ENCODE data around the gene PRORP. TPM values are rescaled to one million over a fixed set of nuclear protein-coding genes. Genes with fewer than 3 reads are reported as not detected.

PRORP gene
- total and polyA plus RNA-seq, 2 of the 8 experiments (the other 6 are each of a cell fraction or from before 2014, with no cell fraction given), result 30.0 to 44.8 TPM

GRCh38 chr14:35124127-35124526 lies 1.8 kb downstream of the PRORP start:
- Histone ChIP-seq H3K14ac (ENCODE audit: insufficient read length) (no peak overlapping the region), H2BK5ac (ENCODE audit: low read depth, low read length) (no peak overlapping the region), H2BK20ac (ENCODE audit: low read length) (no peak overlapping the region), H3K23ac (ENCODE audit: insufficient read length) (no peak overlapping the region), H4K20me1 (replicated peaks in 1 of 2; ENCODE audit: control insufficient read depth in 1 of 2, insufficient read depth in 2 of 2, low read length in 2 of 2) (no peaks in the 10 kb centered on the region), H2AK5ac (ENCODE audit: low read depth, low read length) (no peak overlapping the region), H3K4ac (replicated peaks; ENCODE audit: insufficient read length, low read depth, low read length) (no peak overlapping the region), H4K91ac (replicated peaks; ENCODE audit: insufficient read length, low read length) (no peak overlapping the region), H3K27me3 (replicated peaks in 1 of 4; ENCODE audit: control insufficient read depth in 3 of 4, extremely low read depth in 1 of 4, insufficient read depth in 3 of 4, low read length in 3 of 4) (no peaks in the 10 kb centered on the region), H2BK15ac (ENCODE audit: low read length) (no peak overlapping the region), H3K36me3 (ENCODE audit: control insufficient read depth in 2 of 4, insufficient read depth in 4 of 4, low read length in 3 of 4) (peaks cover 0 to 8% (median 2%) of the 10 kb centered on the region in 4 experiments; a peak in 1 of 8 replicates), H3K56ac (replicated peaks; ENCODE audit: insufficient read length, low read depth, low read length) (no peak overlapping the region), H2BK12ac (ENCODE audit: low read depth, low read length) (no peak overlapping the region), H3K4me1 (replicated peaks in 1 of 4; ENCODE audit: control insufficient read depth in 3 of 4, insufficient read depth in 4 of 4, low read length in 3 of 4) (peaks cover 0 to 4% (median 2%) of the 10 kb centered on the region in 4 experiments; a peak in 3 of 7 replicates), H4K5ac (ENCODE audit: insufficient read length, low read depth, low read length) (no peak overlapping the region), H3K4me3 (ENCODE audit: extremely low read depth in 1 of 4, insufficient read depth in 2 of 4, low read depth in 3 of 4, low read length in 4 of 4) (peak overlapping the region in 1 of 4 experiments; percentile 90; a peak in 1 of 8 replicates), H3K23me2 (ENCODE audit: low read depth, low read length) (peaks cover 3% of the 10 kb centered on the region; the same call in 1 of the 2 replicates), H2AFZ (ENCODE audit: low read length) (no peak overlapping the region), H3K18ac (ENCODE audit: extremely low read depth, low read length) (no peak overlapping the region), H3K9me3 (ENCODE audit: insufficient read depth in 2 of 2, low read depth in 1 of 2, low read length in 1 of 2) (no peaks in the 10 kb centered on the region), H2BK120ac (replicated peaks; ENCODE audit: low read depth, low read length) (no peak overlapping the region), H3K79me1 (ENCODE audit: low read depth, low read length) (no peaks in the 10 kb centered on the region; the same call in 1 of the 2 replicates), H4K8ac (ENCODE audit: extremely low read depth, insufficient read depth, low read length) (no peak overlapping the region), H3K79me2 (ENCODE audit: control insufficient read depth in 1 of 2, insufficient read depth in 2 of 2, low read length in 2 of 2) (peaks cover 0 to 16% of the 10 kb centered on the region in 2 experiments; a peak in 1 of 4 replicates), H3K4me2 (ENCODE audit: insufficient read depth in 1 of 2, low read depth in 2 of 2, low read length in 2 of 2) (no peak overlapping the region; a peak in 1 of 4 replicates), H3K9ac (replicated peaks in 1 of 4; ENCODE audit: extremely low read depth in 1 of 4, low read depth in 3 of 4, low read length in 3 of 4) (no peak overlapping the region), H3K27ac (ENCODE audit: low read depth, low read length) (no peak overlapping the region)
- DNase-seq (ENCODE audit: low read depth in 1 of 2, low spot score in 2 of 2), result no peak
- CTCF ChIA-PET (ENCODE audit: partially characterized antibody), result interaction anchor here (1.2 to 2.1 kb wide), 2 partner anchors 10 to 16 kb away, joined by 3 to 6 read pairs; no protein-coding TSS in a partner anchor
- no peak for FAIRE-seq
- POLR2A ChIA-PET (ENCODE audit: partially characterized antibody), result interaction anchor here (0.8 to 3.0 kb wide), 4 partner anchors 11 to 285 kb away, joined by 3 to 19 read pairs (median 3); partner anchors contain the start of gene NFKBIA
- WGBS, 2 experiments (ENCODE audit: extremely low coverage in 1 of 2, insufficient coverage in 1 of 2, insufficient read length in 1 of 2, insufficient replicate concordance in 2 of 2, low coverage in 1 of 2, low lambda C conversion rate in 2 of 2, missing lambda C conversion rate in 1 of 2), result 83% methylated on average over 1 of the region's 1 CpG; no CpG with 5 or more reads in 1 of the 2 experiments
- no peak for TF ChIP-seq NANOG (IDR thresholded peaks at IDR 0.05; ENCODE audit: insufficient read depth, low read depth, low read length, poor library complexity, severe bottlenecking)

Measured in H1 (cell line).